ENCODE data around the gene HTR6.

DNA sequence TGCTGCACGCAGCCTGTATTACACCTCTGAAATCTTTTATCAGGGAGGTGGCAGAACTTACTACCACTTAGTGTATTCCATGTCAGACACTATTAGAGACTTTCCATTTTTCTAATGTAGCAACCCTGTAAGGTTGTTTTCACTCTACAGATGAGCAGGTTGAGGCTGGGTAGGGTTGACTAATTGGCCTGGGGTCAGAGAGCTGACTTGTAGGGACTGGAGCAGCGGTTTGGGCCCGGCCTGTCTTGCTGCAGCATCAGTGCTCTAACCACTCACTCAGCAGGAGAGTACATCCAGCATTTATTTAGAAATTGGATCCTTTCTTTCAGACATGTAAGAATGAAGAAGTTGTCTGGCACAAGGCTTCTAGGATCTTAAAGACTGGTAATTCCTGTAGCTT, 46.2 kb upstream of the HTR6 start:
- TF ChIP-seq, protein P1, sequence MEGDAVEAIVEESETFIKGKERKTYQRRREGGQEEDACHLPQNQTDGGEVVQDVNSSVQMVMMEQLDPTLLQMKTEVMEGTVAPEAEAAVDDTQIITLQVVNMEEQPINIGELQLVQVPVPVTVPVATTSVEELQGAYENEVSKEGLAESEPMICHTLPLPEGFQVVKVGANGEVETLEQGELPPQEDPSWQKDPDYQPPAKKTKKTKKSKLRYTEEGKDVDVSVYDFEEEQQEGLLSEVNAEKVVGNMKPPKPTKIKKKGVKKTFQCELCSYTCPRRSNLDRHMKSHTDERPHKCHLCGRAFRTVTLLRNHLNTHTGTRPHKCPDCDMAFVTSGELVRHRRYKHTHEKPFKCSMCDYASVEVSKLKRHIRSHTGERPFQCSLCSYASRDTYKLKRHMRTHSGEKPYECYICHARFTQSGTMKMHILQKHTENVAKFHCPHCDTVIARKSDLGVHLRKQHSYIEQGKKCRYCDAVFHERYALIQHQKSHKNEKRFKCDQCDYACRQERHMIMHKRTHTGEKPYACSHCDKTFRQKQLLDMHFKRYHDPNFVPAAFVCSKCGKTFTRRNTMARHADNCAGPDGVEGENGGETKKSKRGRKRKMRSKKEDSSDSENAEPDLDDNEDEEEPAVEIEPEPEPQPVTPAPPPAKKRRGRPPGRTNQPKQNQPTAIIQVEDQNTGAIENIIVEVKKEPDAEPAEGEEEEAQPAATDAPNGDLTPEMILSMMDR (conservative IDR thresholded peaks at IDR 0.05 in 1 of 2, IDR thresholded peaks at IDR 0.05 in 1 of 2; ENCODE audit: low read depth in 1 of 2, low read length in 2 of 2), result no peak
- no peak for TF ChIP-seq EZH2 (IDR thresholded peaks at IDR 0.05; ENCODE audit: low read length, missing control alignments)

Data from fibroblast of lung (primary cell).